GM19328 (cell line): Measurements from ENCODE around the gene MED14.

Experiments used
- ATAC-seq: cut with Tn5 transposase; IDR thresholded peaks from one replicate; pipeline ENCODE4 v1.9.1; 2021; ENCODE audit warnings: mild to moderate bottlenecking, moderate library complexity; ENCODE audit not compliant: unreplicated experiment

MED14 gene

GRCh38 chrX:40729598-40730584 lies 5.5 kb downstream of the MED14 start:
- no peak for ATAC-seq

- ATAC-seq = no peak
Measured at GRCh38 chrX:40727581-40728252, 7.6 kb downstream of the MED14 start.

- no peak for ATAC-seq
Measured at GRCh38 chrX:40727093-40727492, 8.2 kb downstream of the MED14 start.

- ATAC-seq = no peak
Measured at GRCh38 chrX:40722930-40723329, 12.4 kb downstream of the MED14 start.

- ATAC-seq = no peak
Measured at GRCh38 chrX:40721489-40722106, 13.7 kb downstream of the MED14 start.

- ATAC-seq = no peak
Measured at GRCh38 chrX:40720792-40721191, 14.6 kb downstream of the MED14 start.

- ATAC-seq = no peak
Measured at GRCh38 chrX:40720339-40720738, 15.0 kb downstream of the MED14 start.

- no peak for ATAC-seq
Measured at GRCh38 chrX:40719731-40720130, 15.6 kb downstream of the MED14 start.

GRCh38 chrX:40719218-40719617 lies 16.1 kb downstream of the MED14 start:
- ATAC-seq = no peak

- no peak for ATAC-seq
Measured at GRCh38 chrX:40709395-40709794, 25.9 kb downstream of the MED14 start.

- ATAC-seq = no peak
Measured at GRCh38 chrX:40705658-40706312, 29.6 kb downstream of the MED14 start.

- no peak for ATAC-seq
Measured at GRCh38 chrX:40700640-40701342, 34.6 kb downstream of the MED14 start.

- ATAC-seq = no peak
Measured at GRCh38 chrX:40698851-40699250, 36.5 kb downstream of the MED14 start.

- no peak for ATAC-seq
Measured at GRCh38 chrX:40694802-40695201, 40.5 kb downstream of the MED14 start.

- no peak for ATAC-seq
Measured at GRCh38 chrX:40688929-40689328, 46.4 kb downstream of the MED14 start.

GRCh38 chrX:40687169-40687568 lies 48.2 kb downstream of the MED14 start:
- no peak for ATAC-seq

- ATAC-seq = no peak
Measured at GRCh38 chrX:40685362-40685918, 49.9 kb downstream of the MED14 start.

GRCh38 chrX:40684092-40684491 lies 51.2 kb downstream of the MED14 start:
- no peak for ATAC-seq

- ATAC-seq = no peak
Measured at GRCh38 chrX:40683245-40683644, 52.1 kb downstream of the MED14 start.

- ATAC-seq = no peak
Measured at GRCh38 chrX:40671126-40671525, 64.2 kb downstream of the MED14 start.
